Adrenal gland (tissue), 5 donors: ENCODE measurements around the gene CPNE4.

Experiments
- CTCF ChIP-seq, 6 experiments: fragments of 450-650 bp in 4 of 6; fragments of 200-600 bp in 2 of 6; sonication (generic) in 1 of 6; IDR thresholded peaks; 1 replicate in 5 of 6; 2 replicates in 1 of 6; pipeline versions ENCODE4 v1.5.1 to v1.8.0; 2016 to 2021; ENCODE audit warnings: antibody characterized with exemption in 6 of 6, mild to moderate bottlenecking in 2 of 6, moderate library complexity in 1 of 6
- POLR2A ChIP-seq, 2 donors: fragments of 450-650 bp; IDR thresholded peaks; one replicate each; pipeline ENCODE4 v1.6.1; 2017; ENCODE audit warnings: antibody characterized with exemption in 2 of 2, mild to moderate bottlenecking in 2 of 2, moderate library complexity in 1 of 2
- donor health status: DM: no; HTN: no; CAD: no.

- TF ChIP-seq CTCF (IDR thresholded peaks at IDR 0.05) (peak in 2 of 6 experiments; percentile 19 to 26), POLR2A (IDR thresholded peaks at IDR 0.05) (no peak)
These were observed 491.1 kb downstream of the CPNE4 start for GRCh38 chr3:131543714-131544113.
